ENCODE data around the gene MME.

Gene MME

GRCh38 chr3:155154255-155154654 is 74.1 kb downstream of the MME start:
- Histone ChIP-seq H3K79me2 (ENCODE audit: insufficient read depth, low read depth) (no peaks in the 10 kb centered on the region), H3K4me3 (IDR thresholded peaks at IDR 0.05; ENCODE audit: insufficient read depth, low read depth, low read length) (no peak overlapping the region), H2AFZ (ENCODE audit: low read depth) (peak overlapping the region; percentile 25; the same call in 1 of the 2 replicates), H3K36me3 (ENCODE audit: insufficient read depth) (no peaks in the 10 kb centered on the region), H4K20me1 (ENCODE audit: insufficient read depth) (no peaks in the 10 kb centered on the region), H3K4me2 (peak overlapping the region; percentile 2), H3K27ac (peak overlapping the region; percentile 19; the same call in 1 of the 2 replicates), H3K27me3 (ENCODE audit: insufficient read depth, low read depth) (no peaks in the 10 kb centered on the region), H3K4me1 (ENCODE audit: low read depth, poor library complexity, severe bottlenecking) (peaks cover 19% of the 10 kb centered on the region), H3K9ac (no peak overlapping the region; the same call in 1 of the 2 replicates)
- TF ChIP-seq, protein P1, sequence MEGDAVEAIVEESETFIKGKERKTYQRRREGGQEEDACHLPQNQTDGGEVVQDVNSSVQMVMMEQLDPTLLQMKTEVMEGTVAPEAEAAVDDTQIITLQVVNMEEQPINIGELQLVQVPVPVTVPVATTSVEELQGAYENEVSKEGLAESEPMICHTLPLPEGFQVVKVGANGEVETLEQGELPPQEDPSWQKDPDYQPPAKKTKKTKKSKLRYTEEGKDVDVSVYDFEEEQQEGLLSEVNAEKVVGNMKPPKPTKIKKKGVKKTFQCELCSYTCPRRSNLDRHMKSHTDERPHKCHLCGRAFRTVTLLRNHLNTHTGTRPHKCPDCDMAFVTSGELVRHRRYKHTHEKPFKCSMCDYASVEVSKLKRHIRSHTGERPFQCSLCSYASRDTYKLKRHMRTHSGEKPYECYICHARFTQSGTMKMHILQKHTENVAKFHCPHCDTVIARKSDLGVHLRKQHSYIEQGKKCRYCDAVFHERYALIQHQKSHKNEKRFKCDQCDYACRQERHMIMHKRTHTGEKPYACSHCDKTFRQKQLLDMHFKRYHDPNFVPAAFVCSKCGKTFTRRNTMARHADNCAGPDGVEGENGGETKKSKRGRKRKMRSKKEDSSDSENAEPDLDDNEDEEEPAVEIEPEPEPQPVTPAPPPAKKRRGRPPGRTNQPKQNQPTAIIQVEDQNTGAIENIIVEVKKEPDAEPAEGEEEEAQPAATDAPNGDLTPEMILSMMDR (conservative IDR thresholded peaks at IDR 0.05; ENCODE audit: low read depth, low read length), result no peak

DNA sequence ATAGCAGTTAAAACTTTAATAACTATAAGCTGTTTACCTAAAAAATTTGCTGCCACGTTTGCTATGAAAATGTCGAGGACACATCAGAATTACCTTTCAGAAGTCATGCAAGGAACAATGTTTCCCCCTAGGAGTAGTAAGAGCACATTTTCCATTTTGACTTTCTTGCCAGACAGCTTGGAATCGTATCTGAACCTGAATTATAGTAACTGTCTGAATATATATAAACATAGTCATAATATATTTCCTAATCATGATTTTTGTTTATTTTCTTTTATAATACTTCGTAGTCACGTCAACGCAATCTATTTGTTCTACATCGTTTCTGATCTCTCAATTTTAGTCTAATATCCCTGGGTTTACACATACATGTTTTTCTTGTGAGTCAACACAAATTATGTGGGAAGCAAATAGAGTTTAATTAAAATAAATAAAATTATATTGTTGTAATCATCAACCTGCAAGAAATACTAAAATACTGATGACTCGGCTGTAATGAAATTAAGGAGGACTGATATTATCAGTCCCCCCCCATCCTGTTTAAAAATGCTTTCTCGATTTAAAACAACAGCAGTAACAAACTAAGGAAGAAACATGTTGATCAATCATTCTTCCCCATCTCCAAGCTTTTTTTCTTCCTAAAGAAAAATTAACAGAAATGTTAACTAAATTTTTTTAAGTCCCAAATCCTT is 78.4 kb downstream of the MME start:
- no peak overlapping the region for H3K4me2 ChIP-seq
- H3K27ac ChIP-seq, result no peak overlapping the region
- H3K27me3 ChIP-seq (ENCODE audit: insufficient read depth, low read depth), result no peaks in the 10 kb centered on the region
- no peaks in the 10 kb centered on the region for H3K36me3 ChIP-seq (ENCODE audit: insufficient read depth)
- peaks cover 16% of the 10 kb centered on the region for H3K4me1 ChIP-seq (ENCODE audit: low read depth, poor library complexity, severe bottlenecking)
- H3K79me2 ChIP-seq (ENCODE audit: insufficient read depth, low read depth), result no peaks in the 10 kb centered on the region
- no peak overlapping the region for H2AFZ ChIP-seq (ENCODE audit: low read depth)
- no peak overlapping the region for H3K9ac ChIP-seq
- no peak overlapping the region for H3K4me3 ChIP-seq (IDR thresholded peaks at IDR 0.05; ENCODE audit: insufficient read depth, low read depth, low read length)
- TF ChIP-seq, protein P1 (conservative IDR thresholded peaks at IDR 0.05; ENCODE audit: low read depth, low read length), result no peak
- no peaks in the 10 kb centered on the region for H4K20me1 ChIP-seq (ENCODE audit: insufficient read depth)

- no peaks in the 10 kb centered on the region for H3K36me3 ChIP-seq (ENCODE audit: insufficient read depth)
Observed at GRCh38 chr3:155159301-155159700, 79.2 kb downstream of the MME start.

GRCh38 chr3:155161640-155162292 is 81.6 kb downstream of the MME start:
- H3K4me2 ChIP-seq, result no peak overlapping the region
- TF ChIP-seq, protein P1 (conservative IDR thresholded peaks at IDR 0.05; ENCODE audit: low read depth, low read length), result no peak
- no peak overlapping the region for H3K27ac ChIP-seq
- no peak overlapping the region for H2AFZ ChIP-seq (ENCODE audit: low read depth)
- no peaks in the 10 kb centered on the region for H3K27me3 ChIP-seq (ENCODE audit: insufficient read depth, low read depth)
- H3K79me2 ChIP-seq (ENCODE audit: insufficient read depth, low read depth), result no peaks in the 10 kb centered on the region
- no peaks in the 10 kb centered on the region for H4K20me1 ChIP-seq (ENCODE audit: insufficient read depth)
- H3K36me3 ChIP-seq (ENCODE audit: insufficient read depth), result no peaks in the 10 kb centered on the region
- H3K4me1 ChIP-seq (ENCODE audit: low read depth, poor library complexity, severe bottlenecking), result no peaks in the 10 kb centered on the region
- H3K4me3 ChIP-seq (IDR thresholded peaks at IDR 0.05; ENCODE audit: insufficient read depth, low read depth, low read length), result no peak overlapping the region
- H3K9ac ChIP-seq, result no peak overlapping the region

More at GRCh38 chr3:155159301-155159700, 79.2 kb downstream of the MME start:
- Histone ChIP-seq H3K27ac (no peak overlapping the region), H2AFZ (ENCODE audit: low read depth) (no peak overlapping the region), H3K27me3 (ENCODE audit: insufficient read depth, low read depth) (no peaks in the 10 kb centered on the region), H3K4me2 (no peak overlapping the region), H3K4me1 (ENCODE audit: low read depth, poor library complexity, severe bottlenecking) (peaks cover 8% of the 10 kb centered on the region), H3K9ac (no peak overlapping the region), H3K79me2 (ENCODE audit: insufficient read depth, low read depth) (no peaks in the 10 kb centered on the region), H4K20me1 (ENCODE audit: insufficient read depth) (no peaks in the 10 kb centered on the region), H3K4me3 (IDR thresholded peaks at IDR 0.05; ENCODE audit: insufficient read depth, low read depth, low read length) (no peak overlapping the region)
- TF ChIP-seq, protein P1 (conservative IDR thresholded peaks at IDR 0.05; ENCODE audit: low read depth, low read length), result no peak

Measured in KMS-11 (cell line).